Measurements from ENCODE around the gene UNC5C. TPM values are rescaled to one million over a fixed set of nuclear protein-coding genes. Genes with fewer than 3 reads are reported as not detected.
A peak's percentile ranks its signal among the peaks of the same experiment; 100 is the strongest.

Gene UNC5C
- total and polyA plus RNA-seq, 2 donors from 2014 or later = 0.84 to 3.1 TPM

DNA sequence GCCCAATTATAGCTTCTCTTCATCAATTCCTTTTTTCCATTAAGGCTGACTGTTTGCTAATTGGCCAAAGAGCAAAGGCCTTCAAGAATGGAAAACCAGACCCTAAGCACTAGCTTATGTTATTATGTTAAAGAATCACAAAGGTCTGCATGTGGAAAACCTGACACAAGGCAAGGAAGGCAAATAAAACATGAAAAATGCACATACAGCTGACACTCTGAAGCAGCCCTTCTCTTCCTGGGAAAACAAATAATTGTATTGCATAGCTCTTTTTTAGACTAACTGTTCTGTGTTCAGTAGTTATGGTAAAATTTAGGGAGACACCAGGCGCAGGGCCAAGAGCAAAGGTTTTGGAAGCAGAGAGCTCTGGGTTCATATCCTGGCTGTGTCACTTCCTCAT lies 223.1 kb downstream of the UNC5C start:
- TF ChIP-seq, protein P1, sequence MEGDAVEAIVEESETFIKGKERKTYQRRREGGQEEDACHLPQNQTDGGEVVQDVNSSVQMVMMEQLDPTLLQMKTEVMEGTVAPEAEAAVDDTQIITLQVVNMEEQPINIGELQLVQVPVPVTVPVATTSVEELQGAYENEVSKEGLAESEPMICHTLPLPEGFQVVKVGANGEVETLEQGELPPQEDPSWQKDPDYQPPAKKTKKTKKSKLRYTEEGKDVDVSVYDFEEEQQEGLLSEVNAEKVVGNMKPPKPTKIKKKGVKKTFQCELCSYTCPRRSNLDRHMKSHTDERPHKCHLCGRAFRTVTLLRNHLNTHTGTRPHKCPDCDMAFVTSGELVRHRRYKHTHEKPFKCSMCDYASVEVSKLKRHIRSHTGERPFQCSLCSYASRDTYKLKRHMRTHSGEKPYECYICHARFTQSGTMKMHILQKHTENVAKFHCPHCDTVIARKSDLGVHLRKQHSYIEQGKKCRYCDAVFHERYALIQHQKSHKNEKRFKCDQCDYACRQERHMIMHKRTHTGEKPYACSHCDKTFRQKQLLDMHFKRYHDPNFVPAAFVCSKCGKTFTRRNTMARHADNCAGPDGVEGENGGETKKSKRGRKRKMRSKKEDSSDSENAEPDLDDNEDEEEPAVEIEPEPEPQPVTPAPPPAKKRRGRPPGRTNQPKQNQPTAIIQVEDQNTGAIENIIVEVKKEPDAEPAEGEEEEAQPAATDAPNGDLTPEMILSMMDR (IDR thresholded peaks at IDR 0.05; ENCODE audit: borderline replicate concordance, extremely low read depth, insufficient read depth) = no peak
- FAIRE-seq = no peak

DNA sequence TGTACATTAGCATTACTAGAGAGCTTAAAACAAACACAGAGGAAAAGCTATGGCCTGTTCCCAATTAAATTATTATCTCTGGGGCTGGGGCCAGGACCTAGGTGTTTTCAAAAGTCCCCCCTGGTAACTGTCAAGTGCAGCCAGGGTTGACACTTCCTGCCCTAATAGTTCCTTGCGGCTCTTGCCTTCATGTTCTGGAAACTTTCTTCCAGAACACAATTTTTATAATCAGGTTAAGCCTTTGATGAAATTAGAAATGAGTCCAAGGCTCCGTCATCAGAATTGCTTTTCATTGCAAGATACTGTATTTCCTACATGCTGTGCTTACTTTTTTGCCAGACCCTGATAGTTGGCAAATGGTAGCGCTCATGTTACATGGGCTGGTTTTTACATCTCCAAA lies 229.6 kb downstream of the UNC5C start:
- H3K4me3 ChIP-seq (ENCODE audit: low read length in 3 of 3) = no peak overlapping the region
- no peak for FAIRE-seq
- H3K27ac ChIP-seq (ENCODE audit: low read depth in 2 of 2, low read length in 2 of 2) = no peak overlapping the region
- no peaks in the 10 kb centered on the region for H3K9me3 ChIP-seq (ENCODE audit: control insufficient read depth in 2 of 3, insufficient read depth in 1 of 3, low read length in 3 of 3)
- TF ChIP-seq, protein P1 (IDR thresholded peaks at IDR 0.05; ENCODE audit: borderline replicate concordance, extremely low read depth, insufficient read depth) = no peak
- H3K36me3 ChIP-seq (ENCODE audit: control insufficient read depth in 2 of 3, insufficient read depth in 3 of 3, low read length in 3 of 3) = no peaks in the 10 kb centered on the region
- intact Hi-C loops (cut with DNase I) = no loop called here
- H3K4me1 ChIP-seq (ENCODE audit: control insufficient read depth in 2 of 3, insufficient read depth in 2 of 3, low read depth in 1 of 3, low read length in 3 of 3) = no peaks in the 10 kb centered on the region
- no peaks in the 10 kb centered on the region for H3K27me3 ChIP-seq (ENCODE audit: control insufficient read depth, insufficient read depth, low read length)
- H3K9ac ChIP-seq (ENCODE audit: low read length in 3 of 3) = no peak overlapping the region
- DNase-seq = no peak

More for the DNA sequence above, 223.1 kb downstream of the UNC5C start:
- no peak for DNase-seq
- no peaks in the 10 kb centered on the region for H3K27me3 ChIP-seq (ENCODE audit: control insufficient read depth, insufficient read depth, low read length)
- no peaks in the 10 kb centered on the region for H3K9me3 ChIP-seq (ENCODE audit: control insufficient read depth in 2 of 3, insufficient read depth in 1 of 3, low read length in 3 of 3)
- no peak overlapping the region for H3K27ac ChIP-seq (ENCODE audit: low read depth in 2 of 2, low read length in 2 of 2)
- intact Hi-C loops (cut with DNase I) = no loop called here
- no peaks in the 10 kb centered on the region for H3K4me1 ChIP-seq (ENCODE audit: control insufficient read depth in 2 of 3, insufficient read depth in 2 of 3, low read depth in 1 of 3, low read length in 3 of 3)
- H3K4me3 ChIP-seq (ENCODE audit: low read length in 3 of 3) = no peak overlapping the region
- H3K36me3 ChIP-seq (ENCODE audit: control insufficient read depth in 2 of 3, insufficient read depth in 3 of 3, low read length in 3 of 3) = no peaks in the 10 kb centered on the region
- H3K9ac ChIP-seq (ENCODE audit: low read length in 3 of 3) = no peak overlapping the region

DNA sequence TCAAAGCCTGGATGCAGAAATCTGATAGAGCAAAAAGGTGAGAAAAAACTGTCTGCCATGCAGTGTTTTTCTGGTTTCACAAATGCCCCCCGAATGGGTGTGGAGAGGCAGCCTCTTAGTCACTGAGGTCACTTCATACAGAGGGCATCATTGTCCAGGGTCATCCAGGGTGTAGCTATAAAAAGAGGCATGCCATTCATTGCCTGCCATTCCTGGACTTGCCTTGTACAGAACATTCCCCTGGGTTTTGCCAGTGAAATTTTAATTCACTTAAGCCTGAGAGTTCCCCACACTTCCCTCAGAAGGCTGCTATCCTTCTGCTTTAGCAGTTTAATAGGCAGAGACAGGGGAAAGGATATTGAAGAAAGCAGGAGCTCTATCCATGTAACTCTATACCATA lies 230.3 kb downstream of the UNC5C start:
- Histone ChIP-seq H3K4me1 (ENCODE audit: control insufficient read depth in 2 of 3, insufficient read depth in 2 of 3, low read depth in 1 of 3, low read length in 3 of 3) (no peaks in the 10 kb centered on the region), H3K36me3 (ENCODE audit: control insufficient read depth in 2 of 3, insufficient read depth in 3 of 3, low read length in 3 of 3) (no peaks in the 10 kb centered on the region), H3K9me3 (ENCODE audit: control insufficient read depth in 2 of 3, insufficient read depth in 1 of 3, low read length in 3 of 3) (no peaks in the 10 kb centered on the region), H3K9ac (ENCODE audit: low read length in 3 of 3) (no peak overlapping the region), H3K27ac (ENCODE audit: low read depth in 2 of 2, low read length in 2 of 2) (no peak overlapping the region), H3K4me3 (ENCODE audit: low read length in 3 of 3) (no peak overlapping the region), H3K27me3 (ENCODE audit: control insufficient read depth, insufficient read depth, low read length) (no peaks in the 10 kb centered on the region)
- FAIRE-seq (no peak), DNase-seq (peak in 1 of 5 donors; percentile 8)
- TF ChIP-seq, protein P1 (IDR thresholded peaks at IDR 0.05; ENCODE audit: borderline replicate concordance, extremely low read depth, insufficient read depth) = no peak
- intact Hi-C loops (cut with DNase I) = no loop called here

DNA sequence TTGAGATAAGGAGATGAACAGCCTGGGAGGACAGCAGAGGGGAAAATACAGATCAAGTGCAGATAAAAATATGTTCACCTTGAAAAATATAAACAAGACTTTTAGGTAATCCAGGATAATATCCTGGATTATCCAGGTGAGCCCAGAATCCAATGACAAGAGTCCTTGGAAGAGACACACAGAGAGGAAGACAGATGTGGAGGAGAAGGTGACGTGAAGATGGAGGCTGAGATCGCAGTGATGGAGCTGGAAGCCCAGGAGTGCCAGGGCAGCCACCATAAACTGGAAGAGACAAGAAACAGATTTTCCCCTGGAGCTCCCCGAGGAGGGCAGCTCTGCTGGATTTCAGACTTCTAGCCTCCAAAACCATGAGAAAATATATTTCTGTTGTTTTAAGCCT lies 230.7 kb downstream of the UNC5C start:
- H3K4me3 ChIP-seq (ENCODE audit: low read length in 3 of 3) = no peak overlapping the region
- no peak overlapping the region for H3K9ac ChIP-seq (ENCODE audit: low read length in 3 of 3)
- no peaks in the 10 kb centered on the region for H3K36me3 ChIP-seq (ENCODE audit: control insufficient read depth in 2 of 3, insufficient read depth in 3 of 3, low read length in 3 of 3)
- TF ChIP-seq, protein P1 (IDR thresholded peaks at IDR 0.05; ENCODE audit: borderline replicate concordance, extremely low read depth, insufficient read depth) = no peak
- no peaks in the 10 kb centered on the region for H3K4me1 ChIP-seq (ENCODE audit: control insufficient read depth in 2 of 3, insufficient read depth in 2 of 3, low read depth in 1 of 3, low read length in 3 of 3)
- no peak overlapping the region for H3K27ac ChIP-seq (ENCODE audit: low read depth in 2 of 2, low read length in 2 of 2)
- no peak for FAIRE-seq
- no peaks in the 10 kb centered on the region for H3K27me3 ChIP-seq (ENCODE audit: control insufficient read depth, insufficient read depth, low read length)
- no peaks in the 10 kb centered on the region for H3K9me3 ChIP-seq (ENCODE audit: control insufficient read depth in 2 of 3, insufficient read depth in 1 of 3, low read length in 3 of 3)
- DNase-seq = no peak
- intact Hi-C loops (cut with DNase I) = no loop called here
